Measurements from ENCODE around the gene WARS2.

The WARS2 gene

DNA sequence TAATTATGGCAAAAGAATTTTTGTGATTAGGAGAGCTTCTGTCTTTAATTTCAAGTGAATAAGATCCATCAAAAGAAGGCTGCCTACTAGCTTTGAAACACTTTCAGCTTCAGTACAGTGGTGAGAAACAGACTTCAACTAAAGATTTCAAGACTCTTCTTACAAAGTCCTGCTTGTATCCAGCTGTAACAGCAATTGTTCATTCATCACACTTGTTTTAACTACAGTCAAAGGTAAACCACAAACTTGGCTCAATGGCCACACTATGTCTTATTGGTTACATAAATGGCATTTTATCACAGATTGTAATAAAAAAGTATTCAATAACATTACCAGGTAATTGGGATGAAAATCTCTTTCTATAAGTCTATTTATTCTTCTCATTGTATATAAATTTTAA is 59.2 kb downstream of the WARS2 start:
- no peak for DNase-seq

DNA sequence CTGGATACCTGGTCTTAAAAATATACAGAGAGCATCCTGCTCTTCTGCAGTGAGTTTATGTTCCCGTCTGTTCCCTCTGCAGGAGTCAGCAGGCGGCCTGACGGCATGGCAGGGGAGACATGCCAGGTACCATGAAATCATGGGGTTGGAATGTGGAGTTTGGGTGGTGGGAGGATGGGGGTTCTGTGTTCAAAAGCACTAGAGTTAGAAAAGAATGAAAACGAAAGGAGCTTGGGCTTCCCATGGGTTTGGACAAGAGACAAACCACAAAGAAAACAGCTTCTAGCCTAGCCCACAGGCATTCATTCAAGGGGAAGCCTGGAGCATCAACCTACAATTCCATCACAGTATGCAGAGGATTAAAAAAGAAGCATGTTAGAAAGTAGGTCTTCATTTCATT is 59.9 kb downstream of the WARS2 start:
- DNase-seq: no peak

DNA sequence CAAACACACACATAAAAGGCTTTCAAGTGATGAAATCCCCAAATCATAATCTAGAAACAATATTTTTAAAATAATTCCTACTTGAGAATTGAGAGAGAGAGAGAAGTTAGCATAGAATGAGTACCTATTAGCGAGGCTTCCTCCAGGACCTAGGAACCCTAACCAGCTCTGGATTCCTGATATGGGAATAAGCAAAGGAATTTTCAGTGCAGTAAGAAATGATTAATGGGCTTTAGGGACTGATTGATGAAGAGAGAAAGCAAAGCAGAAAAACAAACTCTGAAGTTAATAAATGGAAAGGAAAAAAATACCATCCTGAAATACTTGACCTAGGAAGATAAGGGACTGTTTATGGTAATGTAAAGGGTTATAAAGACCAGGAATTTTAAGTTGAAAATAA is 60.6 kb downstream of the WARS2 start:
- DNase-seq: no peak

DNA sequence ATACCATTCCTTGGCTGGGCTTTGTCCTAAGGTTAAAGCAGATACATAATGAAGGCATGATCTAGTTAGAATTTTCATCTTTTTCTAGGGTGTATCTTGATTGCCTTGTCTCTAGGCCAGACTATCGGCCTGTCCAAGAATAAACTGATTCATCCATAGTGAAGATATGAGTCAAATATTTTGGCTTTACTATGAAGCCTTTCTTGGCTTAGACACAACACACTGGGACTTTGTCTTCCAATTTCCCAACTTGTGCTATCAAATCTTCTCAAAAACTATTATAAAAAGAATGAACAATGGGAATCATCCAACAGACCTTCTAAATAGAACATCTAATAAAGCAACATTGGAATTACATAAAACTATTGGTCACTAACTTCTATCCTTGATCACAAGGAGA is 64.8 kb downstream of the WARS2 start:
- DNase-seq: no peak

DNA sequence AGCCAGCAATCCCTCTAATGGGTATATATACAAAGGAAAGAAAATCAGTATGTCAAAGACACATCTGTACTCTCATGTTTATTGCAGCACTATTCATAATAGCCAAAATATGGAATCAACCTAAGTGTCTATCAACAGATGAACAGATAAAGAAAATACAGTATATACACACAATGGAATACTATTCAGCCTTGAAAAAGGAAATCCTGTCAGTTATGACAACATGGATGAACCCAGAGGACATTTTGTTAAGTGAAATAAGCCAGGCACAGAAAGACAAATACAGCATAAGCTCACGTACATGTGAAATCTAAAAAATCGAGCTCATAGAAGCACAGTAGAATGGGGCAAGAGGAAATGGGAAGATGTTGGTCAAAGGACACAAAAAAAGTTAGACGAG is 69.1 kb downstream of the WARS2 start:
- no peak for DNase-seq

DNA sequence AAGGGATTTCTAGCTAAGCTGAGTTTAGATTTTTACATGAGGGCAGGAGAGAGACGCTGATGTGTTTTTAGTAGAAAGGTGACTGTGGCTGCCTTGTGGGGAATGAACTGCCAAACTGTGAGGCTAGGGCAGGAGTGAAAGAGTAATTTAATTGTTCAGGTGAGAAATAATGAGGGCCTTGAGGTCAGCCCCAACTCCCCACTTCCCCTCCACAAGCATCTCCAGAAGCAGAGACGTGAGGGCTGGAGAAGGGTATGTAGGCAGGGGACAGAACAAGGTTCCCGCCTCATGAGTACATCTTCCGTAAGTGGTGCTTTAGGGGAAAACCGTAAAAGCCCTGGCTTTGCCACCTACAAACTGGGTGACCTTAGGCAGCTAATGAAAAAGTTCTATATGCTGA is 70.8 kb downstream of the WARS2 start:
- DNase-seq: no peak

DNA sequence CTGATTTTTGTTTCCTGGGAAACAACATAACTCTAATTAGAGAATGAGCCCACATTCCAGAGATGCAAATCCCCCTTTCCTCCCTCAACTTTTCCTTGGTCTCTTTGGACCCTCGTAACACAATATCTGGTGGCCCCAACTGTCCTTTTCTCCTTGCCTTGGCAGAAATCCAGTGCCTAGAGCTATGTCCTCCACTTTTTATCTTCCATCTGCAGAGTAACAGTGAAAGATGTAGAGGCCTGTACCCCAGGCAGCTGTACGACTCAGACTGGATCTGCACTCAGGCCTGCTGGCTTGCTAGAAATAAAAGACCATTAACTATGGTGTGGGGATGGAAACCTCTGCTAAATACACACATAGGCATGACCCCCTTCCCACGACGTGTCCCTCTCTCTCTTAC is 72.0 kb downstream of the WARS2 start:
- DNase-seq: no peak

DNA sequence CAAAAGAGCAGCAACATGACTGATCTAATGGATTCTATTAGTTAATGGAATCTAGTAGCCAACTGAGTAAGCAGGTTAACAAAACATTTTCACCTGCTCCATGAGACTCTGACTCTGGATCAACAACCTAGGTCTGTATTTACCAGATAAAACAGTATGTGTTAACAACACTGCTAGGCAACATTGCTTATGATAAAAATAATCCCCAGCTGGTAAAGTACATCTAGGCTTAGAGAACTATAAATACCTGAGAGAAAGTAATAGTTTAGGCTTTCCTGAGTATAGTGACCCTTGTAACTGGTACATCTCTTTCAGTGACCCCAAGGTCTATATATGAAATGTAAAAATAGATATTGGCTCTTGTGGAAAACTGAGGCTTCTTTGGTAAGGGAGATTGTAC is 78.8 kb downstream of the WARS2 start:
- no peak for DNase-seq

DNA sequence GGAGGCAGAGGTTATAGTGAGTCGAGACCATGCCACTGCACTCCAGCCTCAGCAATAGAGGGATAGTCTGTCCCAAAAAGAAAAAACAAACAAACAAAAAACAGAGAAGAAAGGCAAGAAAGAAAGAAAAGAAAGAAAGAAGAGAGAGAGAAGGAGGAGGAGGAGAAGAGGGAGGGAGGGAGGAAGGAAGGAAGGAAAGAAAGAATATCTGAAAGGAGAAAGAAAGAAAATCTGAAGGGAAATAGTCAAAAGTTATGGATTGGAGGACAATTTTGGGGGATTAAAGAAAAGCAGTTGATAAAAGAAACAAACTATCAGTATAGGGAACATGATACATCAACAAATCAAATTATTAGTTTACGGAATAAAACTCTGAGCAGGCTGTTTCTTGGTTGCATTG is 84.9 kb downstream of the WARS2 start:
- no peak for DNase-seq

DNA sequence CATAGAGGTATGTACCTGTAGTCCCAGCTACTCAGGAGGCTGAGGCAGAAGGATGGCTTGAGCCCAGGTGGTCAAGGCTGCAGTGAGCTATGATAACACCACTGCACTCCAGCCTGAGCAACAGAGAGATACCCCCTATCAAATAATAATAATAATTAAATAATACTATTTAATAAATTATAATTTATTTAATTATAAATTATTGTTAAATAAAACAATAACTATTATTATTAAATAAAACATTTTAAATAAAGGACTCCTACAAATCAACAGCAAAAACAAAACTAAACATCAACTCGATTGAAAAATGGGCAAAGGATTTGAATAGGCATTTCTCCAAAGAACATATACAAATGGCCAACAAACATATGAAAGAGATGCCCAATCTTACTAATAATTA is 86.5 kb downstream of the WARS2 start:
- no peak for DNase-seq

DNA sequence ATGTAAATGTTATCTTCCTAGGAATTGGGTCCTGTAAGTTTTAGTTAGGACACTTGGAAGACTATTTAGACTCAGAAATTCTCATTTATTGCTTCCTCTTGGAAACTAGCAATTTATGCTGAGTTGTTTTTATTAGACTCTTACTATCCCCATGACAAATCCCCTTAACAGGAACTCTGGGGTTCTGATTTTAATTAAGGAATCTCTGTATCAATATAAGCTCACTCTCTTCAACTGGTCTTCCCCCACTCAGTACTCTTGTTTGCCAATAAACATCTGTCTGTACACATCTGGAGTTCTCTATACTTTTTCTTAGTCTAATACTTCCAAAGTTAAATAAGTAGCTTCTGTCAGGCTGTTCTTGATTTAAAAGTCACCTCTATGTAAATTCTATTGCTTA is 88.2 kb downstream of the WARS2 start:
- DNase-seq: no peak

DNA sequence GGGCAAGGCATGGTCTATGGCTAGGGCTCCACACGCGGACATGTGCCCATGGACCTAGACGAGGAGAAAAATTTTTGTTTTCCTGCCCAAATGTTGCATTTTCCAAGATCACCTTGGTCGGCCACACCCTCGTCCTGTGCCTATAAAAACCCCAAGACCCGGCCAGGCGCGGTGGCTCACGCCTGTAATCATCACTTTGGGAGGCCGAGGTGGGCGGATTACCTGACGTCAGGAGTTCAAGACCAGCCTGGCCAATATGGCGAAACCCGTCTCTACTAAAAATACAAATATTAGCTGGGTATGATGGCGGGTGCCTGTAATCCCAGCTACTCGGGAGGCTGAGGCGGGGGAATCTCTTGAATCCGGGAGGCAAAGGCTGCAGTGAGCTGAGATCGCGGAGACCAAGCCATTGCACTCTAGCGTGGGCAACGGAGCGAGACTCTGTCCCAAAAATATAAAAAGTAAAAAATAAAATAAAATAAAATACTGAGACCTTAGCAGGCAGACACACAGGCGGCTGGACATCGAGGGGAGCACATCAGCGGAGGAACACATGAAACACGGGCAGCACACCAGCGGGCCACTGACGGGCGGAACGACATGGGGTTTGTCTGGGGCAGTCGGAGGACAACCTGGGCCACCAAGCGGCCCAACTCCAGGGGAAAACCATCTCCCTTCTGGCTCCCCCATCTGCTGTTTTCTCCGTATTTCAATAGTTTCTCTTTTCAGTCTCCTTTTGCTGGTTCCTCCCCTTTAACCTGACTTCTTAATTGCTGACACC is 91.6 kb downstream of the WARS2 start:
- DNase-seq: no peak

DNA sequence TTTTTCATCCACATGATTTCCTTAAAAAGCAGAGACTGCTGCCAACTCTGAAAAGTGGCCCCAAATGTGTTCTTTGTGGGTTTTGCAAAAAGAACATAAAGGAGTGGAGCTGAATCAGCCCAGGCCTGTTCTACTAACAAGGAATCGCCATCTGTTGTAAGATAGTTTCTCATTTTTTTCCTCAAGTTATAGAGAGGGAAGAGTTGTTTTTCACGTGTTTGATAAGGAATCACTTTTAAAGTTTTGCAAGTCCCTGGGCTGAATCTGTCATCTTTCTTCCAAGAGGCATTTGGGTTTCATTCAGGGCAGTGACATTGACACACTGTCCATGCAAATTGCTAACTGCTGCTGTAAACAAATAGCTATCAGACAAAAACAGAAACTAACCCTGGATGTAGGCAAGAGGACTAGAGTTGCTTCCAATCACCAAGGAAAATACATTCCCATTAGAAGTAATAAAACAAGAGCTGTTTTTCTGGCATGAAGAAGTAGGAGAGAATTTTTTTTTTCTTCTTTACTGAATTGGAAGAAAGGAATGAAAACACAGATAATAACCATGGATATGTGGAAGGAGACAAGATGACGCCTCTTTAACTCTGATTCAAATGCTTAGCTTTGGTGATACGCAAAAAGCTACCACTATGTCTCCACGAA is 93.5 kb downstream of the WARS2 start:
- no peak for DNase-seq

DNA sequence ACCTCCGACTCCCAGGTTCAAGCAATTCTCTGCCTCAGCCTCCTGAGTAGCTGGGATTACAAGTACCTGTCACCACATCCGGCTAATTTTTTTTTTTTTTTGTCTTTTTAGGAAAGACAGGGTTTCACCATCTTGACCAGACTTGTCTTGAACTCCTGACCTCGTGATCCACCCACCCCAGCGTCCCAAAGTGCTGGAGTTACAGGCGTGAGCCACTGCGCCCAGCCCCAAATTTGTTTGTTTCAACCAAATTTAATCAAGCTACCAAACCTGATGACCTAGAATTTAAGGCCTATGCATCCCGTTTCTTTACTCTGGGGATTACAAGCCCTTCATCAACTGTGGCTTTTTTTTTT is 94.0 kb downstream of the WARS2 start:
- no peak for DNase-seq

DNA sequence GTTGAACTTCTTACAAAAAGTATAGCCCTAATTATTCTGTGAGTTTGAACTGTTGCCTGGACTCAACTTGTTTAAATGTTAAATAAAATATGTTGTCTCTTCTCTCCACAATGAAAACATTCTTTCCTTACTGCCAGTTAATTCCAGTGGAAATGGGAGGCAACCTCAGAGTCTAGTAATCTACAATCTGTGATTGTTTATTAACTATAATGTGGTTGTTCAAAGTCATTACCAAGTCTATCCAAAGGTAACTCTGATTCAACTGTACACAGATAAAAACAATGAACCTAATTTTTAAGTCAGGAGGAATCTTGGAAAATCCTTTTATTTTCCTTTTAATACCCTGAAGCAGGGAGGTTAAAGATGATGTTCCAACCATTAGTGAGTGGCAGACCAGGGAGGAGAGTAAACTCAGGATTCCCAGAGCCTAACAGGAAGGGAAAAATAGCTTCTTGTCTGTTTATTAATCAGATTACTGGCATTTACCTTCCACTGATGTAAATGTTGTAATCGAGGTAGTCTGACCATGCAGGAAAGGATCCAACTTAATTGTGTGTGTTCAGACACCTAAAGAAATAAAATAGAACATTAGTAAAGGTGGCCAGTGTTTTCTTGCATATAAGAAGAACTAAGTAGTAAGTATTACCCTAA is 95.2 kb downstream of the WARS2 start:
- DNase-seq: no peak

DNA sequence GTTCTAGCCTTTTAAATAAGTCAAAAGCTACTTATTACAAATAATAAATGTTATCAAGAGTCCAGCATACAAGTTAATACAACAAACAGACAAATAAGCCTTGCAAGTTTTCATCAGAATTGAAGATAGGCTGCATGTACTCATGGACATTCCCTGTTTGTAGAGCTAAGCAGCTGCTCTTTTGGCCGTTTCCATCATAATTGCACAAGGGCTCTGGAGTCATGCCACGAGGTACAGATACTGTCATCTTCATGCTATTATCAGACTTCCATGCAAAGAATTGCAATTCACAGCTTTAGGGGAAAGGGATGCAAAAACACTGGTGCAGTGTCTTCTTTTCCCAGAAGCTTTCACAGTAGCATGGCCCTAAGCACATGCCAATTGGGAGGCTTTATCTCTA is 99.5 kb downstream of the WARS2 start:
- DNase-seq: no peak

DNA sequence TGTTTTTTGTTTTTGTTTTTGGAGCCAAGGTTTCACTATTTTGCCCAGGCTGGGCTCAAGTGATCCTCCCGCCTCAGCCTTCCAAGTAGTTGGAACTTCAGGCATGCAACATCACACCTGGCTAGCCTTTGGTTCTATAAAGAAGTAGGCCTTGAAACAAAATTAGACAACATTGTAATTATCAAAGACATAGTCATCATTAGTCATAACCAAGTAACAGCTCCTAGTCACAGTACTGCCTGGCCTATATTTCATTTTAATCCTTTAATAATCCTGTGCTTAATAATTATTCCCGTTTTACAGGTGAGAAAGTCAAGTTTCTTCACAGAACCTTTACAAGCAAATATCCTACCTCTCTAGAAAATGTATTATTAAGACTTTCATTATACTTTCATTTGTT is 100.0 kb downstream of the WARS2 start:
- no peak for DNase-seq

DNA sequence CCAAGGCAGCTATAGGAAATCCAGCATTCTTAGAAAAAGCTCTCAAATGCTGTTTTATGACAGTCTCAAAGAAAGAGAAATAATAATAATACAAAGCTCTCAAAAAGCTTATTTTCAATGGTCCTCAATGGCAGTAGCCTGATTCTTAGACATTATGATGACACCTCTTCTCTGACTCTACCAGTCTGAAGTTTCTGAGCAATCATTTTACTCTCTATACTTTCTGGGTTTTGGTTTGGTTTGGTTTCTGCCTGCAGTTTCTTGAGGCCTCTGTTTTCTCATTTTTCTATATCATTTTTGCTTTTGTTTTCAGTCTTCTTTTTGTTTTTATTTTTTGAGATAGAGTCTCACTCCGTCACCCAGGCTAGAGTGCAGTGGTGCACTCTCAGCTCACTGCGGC is 102.1 kb downstream of the WARS2 start:
- no peak for DNase-seq

DNA sequence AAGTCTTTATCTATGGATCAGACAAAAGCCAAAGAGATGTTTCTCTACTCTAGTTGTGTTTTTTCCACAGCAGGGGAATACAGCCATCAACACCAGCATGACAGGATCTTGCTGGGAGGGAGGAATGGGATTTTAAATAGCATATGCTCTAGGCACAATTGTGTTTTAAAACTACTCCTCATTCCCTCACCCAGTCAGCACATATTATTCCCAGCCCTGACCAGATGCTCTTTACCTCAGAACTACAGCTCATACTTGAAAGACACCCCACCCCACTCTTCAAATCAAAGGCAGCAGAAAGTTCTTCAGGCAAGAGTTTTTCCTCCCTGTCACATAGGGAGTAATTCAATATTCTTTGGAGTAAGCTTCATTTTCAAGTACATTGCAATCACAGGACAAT is 106.1 kb downstream of the WARS2 start:
- DNase-seq: no peak

DNA sequence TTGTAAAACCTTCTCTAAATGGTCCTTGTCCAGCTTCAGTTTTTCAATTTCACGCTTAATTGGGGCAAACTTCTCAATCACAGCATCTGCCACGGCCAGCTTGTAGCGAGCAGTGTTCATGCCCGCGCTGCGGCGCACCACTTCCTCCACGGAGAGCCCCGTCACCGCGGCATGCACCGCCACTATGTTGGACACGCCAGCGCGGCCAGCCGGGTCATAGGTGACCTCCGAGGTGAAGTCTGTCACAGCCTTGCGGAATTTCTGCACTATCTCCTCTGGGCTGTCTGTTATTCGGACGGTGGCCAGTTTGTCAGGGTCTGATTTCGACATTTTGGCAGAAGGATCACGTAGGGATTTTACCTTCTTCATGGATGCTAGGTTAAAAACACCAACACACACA is 107.5 kb downstream of the WARS2 start:
- DNase-seq: no peak

DNA sequence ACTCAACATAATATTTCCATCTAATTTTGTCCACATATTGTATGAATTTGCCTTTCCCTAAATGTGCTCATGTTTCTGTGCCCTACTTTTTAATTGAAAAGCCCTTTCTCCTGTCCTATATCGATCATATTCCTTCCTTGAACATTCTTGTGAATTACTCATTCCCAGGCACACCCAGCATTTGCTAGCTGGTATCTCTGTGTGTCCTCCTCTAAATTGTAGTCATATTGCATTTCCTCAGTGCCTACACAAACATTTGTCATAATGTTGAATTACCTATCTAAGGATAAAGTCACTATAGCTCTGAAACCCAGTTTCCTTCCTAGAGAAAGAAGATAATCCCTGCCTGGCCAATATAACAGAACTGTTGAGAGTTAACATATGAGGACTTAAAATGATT is 112.7 kb downstream of the WARS2 start:
- no peak for DNase-seq

DNA sequence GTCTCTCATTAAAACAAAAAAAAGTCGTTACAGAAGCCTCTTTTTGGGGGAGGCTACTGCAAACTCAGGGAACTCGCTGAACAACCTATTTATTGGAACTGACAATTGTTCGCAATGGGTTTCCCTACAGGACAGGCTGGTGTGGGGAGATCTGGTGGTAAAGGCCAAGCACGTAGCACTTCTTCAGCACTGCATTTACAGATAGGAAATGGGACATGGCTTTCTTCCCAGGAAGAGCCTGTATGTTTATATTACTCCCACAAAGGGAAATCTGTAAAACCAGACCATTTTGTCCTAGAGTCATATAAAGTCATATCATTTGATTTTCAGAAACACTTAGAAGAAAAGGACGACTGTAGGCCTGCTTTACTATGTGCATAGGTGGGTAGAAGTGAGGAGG is 113.5 kb downstream of the WARS2 start:
- DNase-seq: no peak

DNA sequence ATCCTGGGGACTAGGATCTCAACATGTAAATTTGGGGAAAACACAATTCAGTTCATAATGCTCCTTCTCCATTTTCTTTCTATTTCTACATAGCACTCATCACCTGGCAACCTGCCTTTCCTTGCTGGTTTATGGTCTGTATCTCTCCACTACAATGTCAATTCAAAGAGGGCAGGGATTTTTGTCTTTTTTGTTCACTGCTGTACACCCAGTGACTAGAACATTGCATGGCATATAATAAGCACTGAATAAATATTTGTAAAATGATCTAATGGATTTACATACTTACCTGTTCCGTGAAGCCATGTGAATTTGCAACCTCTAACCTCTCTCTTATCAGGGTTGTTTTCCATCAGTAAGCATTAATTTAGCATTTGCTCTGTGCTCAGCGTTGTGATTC is 124.9 kb downstream of the WARS2 start:
- DNase-seq: no peak

DNA sequence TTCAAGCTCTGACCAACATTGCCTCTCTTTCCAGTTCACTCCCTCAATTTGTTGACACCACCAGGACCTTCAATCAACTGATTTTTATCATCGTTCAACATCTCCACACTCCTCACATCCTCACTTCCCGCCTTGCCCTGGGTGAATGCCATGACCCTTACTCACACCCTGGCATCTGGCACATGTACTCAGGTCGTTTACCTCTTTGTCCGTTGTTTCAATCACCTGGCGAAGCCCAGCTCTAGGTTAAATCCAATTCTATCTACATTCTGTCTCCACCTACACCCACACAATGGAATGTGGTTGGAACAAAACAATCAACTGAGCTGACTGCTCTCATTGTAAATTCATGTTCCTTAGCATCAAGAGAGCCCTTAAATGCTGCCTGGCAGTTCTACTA is 128.1 kb downstream of the WARS2 start:
- DNase-seq: no peak

DNA sequence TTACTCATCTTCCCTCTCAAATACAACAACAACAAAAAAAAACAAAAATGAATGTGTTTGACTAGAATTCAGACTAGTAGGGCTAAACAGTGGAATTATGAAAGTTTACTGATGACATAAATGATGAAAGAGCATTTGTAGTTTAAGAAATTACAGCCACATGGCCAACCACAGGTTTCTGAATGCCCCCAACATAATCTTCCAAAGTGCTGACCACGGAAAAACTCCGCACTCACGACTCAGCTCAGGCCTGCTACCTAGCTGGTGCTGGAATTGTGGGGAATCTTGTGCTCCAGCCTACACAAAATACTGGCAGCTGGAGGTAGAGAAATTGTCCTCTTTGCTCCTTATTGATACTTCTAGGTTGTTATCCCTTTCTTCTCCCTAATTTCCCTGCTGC is 128.7 kb downstream of the WARS2 start:
- no peak for DNase-seq

All from NCI-H524 treated with DMSO at 0.1 percent for 48 hours (cell line).